HG03469 (cell line): ENCODE results near the gene PCGF3.
"Not testable (repeated sequence)": the region's sequence is repeated elsewhere in the genome, so short reads cannot be mapped to it uniquely, and the experiment has no call there.

Experiments
- ATAC-seq: cut with Tn5 transposase; IDR thresholded peaks from one replicate; pipeline ENCODE4 v1.9.1; 2021; ENCODE audit warnings: mild to moderate bottlenecking, moderate library complexity, moderate number of reproducible peaks; ENCODE audit not compliant: unreplicated experiment

Gene PCGF3

DNA sequence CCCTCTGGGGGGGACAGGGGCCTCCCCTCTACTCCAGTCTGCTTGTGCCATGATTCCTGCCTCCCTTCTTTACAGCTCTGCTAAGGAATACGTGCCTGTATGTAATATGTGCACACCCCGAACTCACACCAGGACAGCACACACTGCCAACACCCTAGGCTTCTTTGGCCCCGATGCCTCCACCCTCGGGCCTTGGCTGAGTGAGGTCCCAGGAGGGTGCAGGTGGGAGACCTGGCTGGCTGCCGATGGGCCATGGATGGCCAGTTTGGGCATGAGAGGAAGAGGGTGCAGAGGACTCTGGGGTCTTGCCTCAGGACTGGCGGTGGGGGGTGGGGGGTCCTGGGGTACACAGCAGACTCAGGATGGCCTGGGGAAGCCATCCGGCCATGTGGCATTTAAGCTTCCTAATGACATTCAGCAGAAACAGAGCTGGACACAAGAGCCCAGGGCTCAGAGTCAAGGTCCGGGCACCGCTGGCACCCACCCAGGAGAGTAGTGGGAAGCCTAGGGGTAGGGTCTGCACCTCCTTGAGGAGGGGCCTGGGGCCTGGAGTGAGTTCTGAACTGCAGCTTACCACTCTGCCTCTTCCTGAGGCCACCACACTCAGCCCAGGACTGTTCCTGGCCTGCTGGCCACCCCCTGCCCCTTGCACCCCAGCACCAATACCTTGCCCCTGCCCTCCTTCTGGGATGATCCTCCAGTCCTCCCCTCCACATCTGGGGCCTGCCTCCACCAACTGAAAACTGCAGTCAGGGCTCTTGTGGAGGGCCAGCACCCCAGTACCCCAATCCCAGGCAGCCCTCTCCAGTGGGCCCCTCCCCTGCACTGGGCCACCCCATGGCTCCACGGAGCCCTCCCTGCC is 2.1 kb upstream of the PCGF3 start:
- ATAC-seq = no peak

DNA sequence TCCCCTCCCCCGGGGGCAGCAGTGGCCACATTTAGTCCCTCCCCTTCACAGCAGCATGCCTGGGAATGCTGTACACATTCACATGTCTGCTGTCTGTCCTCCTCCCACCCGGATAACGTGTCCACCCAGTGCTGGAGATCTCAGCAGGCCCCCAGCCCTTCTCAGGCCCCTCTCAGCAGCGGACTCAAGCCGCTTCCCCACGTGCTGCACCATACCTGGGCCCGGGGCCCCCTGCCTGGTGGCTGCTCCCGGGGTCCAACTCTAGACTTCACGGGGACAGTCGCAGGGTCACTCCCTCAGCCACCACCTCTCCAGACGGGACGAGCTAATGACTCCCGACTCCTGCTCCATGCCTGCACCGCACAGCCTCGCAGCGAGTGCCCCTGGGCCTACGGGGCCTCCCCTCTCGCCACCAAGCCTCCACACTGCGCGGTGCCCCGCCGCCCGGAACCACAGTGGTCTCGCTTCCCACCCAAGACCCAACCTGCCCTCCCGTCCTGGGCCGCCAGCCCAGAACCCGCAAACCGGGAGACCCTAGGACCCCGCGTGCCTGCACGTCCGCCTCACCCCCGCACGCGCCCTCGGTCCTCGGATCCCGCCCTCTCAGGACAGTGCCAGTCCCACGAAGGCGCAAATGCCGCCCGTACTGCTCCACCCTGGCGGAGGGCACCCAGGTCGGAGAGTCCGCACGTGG is 1.3 kb upstream of the PCGF3 start:
- ATAC-seq = no peak

DNA sequence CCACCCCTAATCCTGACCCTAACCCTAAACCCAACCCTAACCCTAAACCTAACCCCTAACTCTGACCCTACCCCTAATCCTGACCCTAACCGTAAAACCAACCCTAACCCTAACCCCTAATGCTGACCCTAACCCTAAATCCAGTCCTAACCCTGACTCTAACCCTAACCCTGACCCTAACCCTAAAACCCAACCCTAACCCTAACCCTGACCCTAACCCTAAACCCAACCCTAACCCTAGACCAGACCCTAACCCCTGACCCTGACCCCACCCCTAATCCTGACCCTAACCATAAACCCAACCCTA is 708 bp upstream of the PCGF3 start:
- no peak for ATAC-seq

DNA sequence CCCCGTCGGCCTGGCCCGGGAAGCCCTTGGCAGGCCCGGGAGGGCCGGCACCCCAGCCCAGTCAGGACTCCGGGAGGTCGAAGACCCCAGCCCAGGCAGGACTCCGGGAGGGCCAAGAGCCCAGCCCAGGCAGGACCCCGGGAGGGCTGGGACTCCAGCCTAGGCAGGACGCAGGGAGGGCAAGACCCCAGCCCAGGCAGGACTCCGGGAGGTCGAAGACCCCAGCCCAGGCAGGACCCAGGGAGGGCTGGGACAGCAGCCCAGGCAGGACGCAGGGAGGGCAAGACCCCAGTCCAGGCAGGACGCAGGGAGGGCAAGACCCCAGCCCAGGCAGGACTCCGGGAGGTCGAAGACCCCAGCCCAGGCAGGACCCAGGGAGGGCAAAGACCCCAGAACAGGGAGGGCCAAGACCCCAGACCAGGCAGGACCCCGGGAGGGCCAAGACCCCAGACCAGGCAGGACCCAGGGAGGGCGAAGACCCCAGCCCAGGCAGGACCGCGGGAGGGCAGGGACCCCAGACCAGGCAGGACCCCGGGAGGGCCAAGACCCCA is 526 bp downstream of the PCGF3 start:
- ATAC-seq = not testable (repeated sequence)

DNA sequence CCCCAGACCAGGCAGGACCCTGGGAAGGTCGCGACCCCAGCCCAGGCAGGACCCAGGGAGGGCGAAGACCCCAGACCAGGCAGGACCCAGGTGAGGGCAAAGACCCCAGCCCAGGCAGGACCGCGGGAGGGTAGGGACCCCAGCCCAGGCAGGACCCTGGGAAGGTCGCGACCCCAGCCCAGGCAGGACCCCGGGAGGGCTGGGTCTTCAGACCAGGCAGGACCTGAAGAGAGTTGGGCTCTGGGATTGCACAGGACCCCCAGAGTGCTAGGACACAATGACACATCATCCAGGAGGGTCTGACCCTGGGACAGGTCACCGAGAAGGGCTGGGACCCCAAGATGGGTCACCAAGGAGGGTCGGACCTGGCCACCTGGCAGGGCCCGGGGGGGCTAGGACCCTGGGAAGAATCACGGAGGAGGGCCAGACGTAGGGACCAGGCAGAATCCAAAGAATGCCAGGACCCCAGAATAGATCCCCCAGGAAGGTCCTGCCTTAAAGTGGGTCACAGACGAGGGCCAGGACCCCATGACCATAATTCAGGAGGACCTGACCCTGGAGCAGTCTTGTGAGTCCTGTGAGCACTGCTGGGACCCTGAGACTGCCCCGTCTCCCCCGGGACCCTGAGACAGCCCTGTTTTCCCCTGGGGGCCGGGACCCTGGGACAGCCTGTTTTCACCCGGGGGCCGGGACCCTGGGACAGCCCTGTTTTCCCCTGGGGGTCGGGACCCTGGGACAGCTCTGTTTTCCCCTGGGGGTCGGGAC is 1.4 kb downstream of the PCGF3 start:
- no peak for ATAC-seq

DNA sequence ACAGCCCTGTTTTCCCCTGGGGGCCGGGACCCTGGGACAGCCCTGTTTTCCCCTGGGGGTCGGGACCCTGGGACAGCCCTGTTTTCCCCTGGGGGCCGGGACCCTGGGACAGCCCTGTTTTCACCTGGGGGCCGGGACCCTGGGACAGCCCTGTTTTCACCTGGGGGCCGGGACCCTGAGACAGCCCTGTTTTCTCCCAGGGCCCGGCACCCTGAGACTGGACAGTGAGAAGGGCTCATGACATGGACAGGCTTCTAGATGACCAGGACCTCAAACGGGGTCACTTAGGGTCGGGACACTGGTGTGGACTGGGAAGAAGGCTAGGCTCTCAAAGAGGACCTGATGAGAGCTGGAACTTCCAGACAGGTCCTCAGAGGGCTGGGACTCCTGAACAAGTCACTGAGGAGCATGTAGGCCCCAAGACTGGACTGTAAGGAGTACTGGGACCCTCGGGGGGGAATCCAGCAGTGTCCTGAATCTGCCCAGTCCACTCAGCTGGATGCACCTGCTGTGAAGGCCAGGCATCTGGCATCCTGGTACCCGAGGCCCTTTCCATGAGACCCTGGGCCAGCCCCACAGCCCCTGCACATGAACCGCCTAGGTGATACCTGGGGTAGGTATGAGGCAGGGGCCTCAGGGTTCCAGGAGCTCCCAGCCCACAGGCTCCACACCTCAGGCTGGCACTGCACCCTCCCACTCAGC is 2.4 kb downstream of the PCGF3 start:
- no peak for ATAC-seq

DNA sequence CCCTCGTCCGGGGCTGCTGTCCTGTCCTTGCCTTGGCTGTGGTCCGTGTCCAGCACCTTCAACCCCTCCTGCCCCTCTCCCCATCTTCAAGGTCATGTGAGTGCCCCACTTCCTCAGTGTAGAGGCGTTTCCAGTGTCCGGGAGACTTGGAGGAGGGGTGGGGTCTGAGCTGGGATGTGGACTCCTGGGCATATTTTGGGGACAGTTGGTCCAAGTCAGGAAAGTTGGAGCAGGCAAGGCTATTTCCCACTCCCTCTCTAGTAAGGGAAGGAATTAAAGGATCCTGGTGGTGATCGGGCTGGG is 3.0 kb downstream of the PCGF3 start:
- ATAC-seq = no peak

DNA sequence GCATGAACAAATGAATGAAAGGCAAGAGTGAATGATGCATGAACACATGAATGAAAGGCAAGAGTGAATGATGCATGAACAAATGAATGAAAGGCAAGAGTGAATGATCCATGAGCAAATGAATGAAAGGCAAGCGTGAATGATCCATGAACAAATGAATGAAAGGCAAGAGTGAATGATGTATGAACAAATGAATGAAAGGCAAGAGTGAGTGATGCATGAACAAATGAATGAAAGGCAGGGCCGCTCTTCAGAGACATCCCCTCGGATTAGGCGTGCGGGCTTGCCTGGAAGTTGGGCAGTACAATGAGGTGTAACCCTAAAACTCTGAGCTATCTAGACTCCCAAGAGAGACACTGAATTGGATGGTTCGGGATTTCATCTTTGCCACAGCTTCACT is 3.7 kb downstream of the PCGF3 start:
- ATAC-seq = no peak

DNA sequence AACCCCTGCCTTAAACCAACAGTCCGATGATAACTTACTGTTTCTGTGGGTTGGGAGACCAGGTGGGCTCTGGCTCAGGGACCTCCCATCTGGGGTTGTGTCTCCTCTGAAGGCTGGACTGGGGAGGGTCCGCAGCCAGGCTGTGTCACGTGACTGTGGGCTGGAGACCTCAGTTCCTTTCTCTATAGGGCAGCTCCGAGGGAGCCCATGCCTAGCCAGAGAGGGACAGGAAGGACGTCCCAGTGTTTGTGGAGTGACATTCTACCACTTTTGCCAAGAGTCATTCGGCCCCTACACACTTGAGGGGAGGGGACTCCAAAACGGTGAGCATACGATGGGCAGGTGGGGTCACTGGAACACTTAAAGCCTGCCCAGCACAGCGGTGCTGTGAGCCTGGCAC is 4.5 kb downstream of the PCGF3 start:
- no peak for ATAC-seq

DNA sequence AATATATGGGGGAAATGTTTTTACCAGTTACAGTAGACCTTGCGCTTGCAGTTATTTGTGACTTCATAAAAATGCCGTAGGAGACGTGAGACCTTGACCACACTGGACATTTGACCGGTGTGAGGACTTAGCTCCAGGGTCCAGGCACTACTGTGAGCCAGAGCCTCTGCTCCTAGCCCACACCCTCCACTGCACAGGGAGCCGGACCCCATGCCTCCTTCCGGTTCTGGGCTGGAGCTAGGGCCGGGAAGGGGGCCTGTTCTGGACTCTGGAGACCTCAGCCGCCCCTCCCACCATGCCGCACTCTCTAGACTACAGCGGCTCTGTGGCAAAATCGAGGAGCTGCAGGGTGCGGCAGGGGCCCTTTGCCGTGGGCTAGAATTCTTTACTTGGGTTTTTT is 5.3 kb downstream of the PCGF3 start:
- ATAC-seq = no peak

DNA sequence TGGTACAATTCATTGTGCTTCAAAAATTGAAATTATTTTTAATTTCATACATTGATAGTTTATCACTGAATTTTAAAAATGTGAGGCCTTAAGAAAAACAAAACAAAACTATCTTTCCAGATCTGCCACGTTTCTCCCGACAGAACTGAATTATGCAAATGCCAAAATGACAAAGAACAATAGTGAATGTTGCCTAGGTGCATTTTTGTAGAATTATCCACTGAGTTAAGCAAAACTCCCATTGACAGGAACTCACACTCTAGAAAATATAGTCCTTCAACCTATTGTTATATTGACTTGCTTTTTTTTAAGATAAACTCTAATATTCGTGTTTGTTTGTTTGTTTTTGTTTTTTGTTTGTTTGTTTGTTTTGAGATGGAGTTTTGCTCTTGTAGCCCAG is 6.5 kb downstream of the PCGF3 start:
- no peak for ATAC-seq

DNA sequence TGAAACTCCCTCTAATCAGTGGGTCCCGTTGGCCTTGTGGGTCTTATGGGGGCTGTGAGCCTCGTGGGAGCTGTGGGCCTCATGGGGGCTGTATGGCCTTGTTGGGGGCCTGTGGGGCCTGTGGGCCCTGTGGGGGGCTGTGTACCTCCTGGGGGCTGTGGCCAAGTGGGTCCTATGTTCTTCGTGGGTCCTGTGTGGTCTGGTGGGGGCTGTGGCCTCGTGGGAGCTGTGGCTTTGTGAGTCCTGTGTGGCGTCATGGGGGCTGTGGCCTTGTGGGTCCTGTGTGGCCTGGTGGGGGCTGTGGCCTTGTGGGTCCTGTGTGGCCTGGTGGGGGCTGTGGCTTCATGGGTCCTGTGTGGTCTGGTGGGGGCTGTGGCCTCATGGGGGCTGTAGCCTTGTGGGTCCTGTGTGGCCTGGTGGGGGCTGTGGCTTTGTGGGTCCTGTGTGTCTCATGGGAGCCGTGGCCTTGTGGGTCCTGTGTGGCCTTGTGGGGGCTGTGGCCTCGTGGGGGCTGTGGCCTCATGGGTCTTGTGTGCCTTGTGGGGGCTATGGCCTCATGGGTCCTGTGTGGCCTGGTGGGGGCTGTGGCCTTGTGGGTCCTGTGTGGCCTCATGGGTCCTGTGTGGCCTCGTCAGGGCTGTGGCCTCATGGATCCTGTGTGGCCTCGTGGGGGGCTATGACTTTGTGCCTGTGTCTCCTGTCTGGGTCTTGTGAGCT is 7.4 kb downstream of the PCGF3 start:
- ATAC-seq = no peak

DNA sequence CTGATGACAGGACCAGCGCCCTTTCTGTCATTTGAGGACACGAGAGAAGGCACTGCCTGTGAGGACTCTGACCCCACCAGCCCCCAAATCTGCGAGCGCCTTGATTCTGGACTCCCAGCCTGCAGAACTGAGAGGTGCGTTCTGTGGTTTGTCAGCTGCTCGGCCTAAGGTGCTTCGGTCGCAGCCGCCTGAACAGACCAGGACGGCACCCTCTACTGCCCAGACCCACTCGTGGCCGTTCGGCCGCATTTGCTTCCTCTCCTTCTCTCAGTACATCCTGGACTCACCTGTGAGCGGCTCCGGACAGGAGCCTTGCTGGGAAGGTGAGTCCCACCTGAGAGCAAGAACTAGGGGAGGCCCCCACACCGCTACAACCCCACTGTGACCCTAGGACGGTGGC is 8.5 kb downstream of the PCGF3 start:
- no peak for ATAC-seq

DNA sequence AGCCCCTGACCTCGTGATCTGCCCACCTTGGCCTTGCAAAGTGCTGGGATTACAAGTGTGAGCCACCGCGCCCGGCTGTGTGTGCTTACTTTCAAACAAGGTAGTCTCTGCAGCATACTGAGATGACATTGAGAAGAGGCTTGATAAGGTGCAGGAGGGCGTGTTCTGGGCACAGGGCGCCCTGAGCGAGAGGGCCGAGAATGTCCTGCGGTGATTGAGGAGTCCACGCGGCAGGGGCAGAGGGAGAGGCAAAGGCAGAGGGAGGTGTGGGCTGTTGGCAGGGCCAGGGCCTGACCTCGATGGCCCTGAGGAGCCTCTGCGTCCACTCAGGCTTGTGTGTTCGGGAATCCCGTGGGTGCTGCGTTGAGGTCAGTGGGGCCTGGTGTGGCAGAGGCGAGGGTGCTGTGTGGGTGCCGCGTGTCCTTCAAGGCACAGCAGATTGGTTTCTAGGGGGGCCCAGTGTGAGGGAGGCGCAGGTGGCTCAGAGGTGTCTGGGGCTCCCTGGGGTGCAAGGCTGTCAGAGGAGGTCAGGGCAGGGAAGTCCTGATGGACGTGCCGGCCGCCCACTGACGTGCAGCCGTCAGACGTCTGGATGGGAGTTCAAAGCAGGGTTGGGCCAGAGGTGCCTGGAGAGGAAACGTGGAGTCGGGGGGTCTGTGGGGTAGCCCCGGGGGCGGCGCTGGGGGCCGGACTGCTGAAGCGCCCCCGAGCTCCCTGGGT is 12.1 kb downstream of the PCGF3 start:
- ATAC-seq = no peak

DNA sequence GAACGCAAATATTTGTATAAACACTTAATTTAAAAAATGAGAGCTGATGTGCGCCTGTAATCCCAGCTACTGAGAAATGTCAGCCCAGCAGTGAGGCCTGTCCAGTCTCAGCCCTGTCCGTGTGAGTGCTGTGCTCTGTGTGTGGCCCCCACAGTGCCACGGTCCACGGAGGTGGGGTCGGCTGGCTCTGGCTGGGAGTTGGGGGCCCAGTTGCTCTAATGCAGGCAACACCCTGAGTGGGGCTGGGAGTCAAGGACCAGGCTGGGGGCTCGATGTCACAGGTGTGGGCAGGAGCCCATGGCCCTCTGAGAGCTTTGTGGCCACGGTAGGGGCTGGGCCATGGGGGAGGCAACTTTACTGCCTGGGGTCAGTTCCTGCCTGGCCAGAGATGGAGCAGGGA is 12.8 kb downstream of the PCGF3 start:
- no peak for ATAC-seq

DNA sequence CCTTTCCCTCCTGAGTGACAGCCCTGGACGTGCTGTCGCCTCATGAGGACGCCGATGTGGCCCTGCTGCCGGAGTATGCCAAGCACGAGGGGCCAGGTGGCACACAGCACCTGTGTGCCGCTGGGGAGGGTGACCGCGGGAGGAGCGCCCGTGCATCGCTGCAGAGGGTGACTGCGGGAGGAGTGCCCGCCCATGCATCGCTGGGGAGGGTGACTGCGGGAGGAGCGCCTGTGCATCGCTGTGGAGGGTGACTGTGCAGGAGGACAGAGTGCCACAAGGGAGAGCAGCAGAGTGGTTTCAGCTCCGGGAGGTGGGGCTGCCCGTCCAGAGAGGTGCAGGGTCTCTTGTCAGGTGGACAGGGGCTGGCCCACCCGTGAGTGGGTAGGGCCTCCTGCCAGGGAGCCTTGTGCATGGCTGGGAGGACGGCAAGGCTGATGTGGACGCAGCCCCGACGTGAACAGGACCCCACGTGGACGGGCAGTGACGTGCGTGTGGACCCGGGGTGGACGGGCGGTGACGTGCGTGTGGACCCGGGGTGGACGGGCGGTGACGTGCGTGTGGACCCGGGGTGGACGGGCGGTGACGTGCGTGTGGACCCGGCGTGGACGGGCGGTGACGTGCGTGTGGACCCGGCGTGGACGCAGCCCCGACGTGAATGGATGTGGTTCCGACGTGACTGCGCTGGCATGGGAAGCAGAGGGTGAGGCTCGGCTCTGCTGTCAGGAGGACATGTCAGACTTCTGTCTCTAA is 14.7 kb downstream of the PCGF3 start:
- ATAC-seq = no peak

DNA sequence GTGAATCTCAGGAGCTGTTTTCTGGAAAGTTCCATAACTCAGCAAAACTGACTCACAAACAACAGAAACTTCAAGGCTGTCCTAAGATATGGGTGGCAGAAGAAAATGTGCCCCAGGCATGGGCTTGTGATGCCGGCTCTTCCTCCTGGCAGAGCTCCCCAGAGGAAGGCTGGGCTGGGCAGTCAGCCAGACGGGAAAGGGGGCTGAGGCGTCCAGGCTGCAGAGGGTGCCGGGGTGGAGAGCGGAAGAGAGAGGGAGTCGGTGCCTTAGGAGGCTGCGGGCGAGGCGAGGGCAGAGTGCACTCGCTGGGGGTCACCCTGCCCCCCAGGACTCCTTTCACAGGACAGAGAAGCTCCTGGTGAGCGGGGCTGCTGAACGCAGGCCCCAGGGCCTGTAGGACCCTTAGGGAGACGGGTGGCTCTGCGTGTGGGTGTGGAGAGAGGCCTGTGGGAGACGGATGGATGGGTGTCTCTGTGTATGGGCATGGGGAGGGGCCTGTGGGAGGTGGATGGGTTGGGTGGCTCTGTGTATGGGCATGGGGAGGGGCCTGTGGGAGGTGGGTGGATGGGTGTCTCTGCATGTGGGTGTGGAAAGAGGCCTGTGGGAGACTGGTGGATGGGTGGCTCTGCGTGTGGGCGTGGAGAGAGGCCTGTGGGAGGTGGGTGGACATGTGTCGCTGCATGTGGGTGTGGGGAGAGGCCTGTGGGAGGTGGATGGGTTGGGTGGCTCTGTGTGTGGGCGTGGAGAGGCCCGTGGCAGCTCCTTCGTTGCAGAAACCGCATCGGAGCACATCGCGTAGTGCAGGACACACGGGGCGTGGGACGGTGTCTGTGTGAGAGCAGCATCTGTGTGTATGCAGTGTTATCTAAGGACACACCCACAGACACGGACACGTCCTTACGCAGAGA is 15.9 kb downstream of the PCGF3 start:
- ATAC-seq = no peak

DNA sequence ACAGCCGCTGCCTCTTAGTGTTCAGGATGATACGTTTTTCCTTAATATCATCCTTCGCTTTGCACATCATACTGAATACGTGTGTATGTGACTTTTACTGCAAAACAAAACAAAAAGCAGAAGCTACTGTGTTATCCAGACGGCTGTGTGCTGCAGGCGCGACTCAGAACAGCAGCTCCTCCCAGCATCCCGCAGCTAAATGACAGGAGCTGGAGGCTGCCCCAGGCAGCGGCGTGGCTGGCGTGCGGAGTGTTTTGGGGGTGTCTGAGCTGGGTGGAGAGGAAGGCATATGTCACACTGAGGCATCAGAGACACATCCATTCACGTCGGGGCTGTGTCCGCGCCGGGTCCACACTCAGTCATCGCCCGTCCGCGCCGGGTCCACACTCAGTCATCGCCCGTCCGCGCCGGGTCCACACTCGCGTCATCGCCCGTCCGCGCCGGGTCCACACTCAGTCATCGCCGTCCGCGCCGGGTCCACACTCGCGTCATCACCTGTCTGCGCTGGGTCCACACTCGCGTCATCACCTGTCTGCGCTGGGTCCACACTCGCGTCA is 16.6 kb downstream of the PCGF3 start:
- no peak for ATAC-seq
